CD4-positive, alpha-beta T cell (primary cell): ENCODE results near the gene POLL. TPM values are rescaled to one million over a fixed set of nuclear protein-coding genes. Genes with fewer than 3 reads are reported as not detected.

Experiments
- ATAC-seq: fragments of 200-7000 bp; cut with Tn5 transposase; one replicate; pipeline ENCODE4 v1.10.0; 2022; ENCODE audit warnings: mild to moderate bottlenecking; ENCODE audit not compliant: poor library complexity
- CTCF ChIA-PET: fragments of 350-600 bp; sonication (Branson Sonifier 250); formaldehyde crosslinking; loops from one replicate; lab custom pipeline; 2021; ENCODE audit warnings: antibody characterized with exemption, inconsistent platforms; lab: Charles Lee
- POLR2A ChIA-PET: fragments of 350-600 bp; sonication (Branson Sonifier 250); formaldehyde crosslinking; loops from one replicate; lab custom pipeline; 2021; ENCODE audit warnings: antibody characterized with exemption, inconsistent platforms; lab: Charles Lee
- DNase-seq, 14 experiments: peaks; one replicate each; pipeline ENCODE4 v3.0.0-alpha.2; 2013 to 2020; ENCODE audit warnings: mixed read lengths in 2 of 14
- H3K27ac ChIP-seq, 2 donors: one replicate each; pipeline versions ENCODE4 v1.5.1 to v1.7.0; 2013; ENCODE audit warnings: low read length in 2 of 2, low read depth in 1 of 2, mild to moderate bottlenecking in 1 of 2
- H3K27me3 ChIP-seq, 2 experiments: 1 replicate in 1 of 2; 2 replicates in 1 of 2; pipeline versions ENCODE4 v1.6.1 to v1.7.0; 2013; ENCODE audit warnings: low read length in 2 of 2, control low read depth in 1 of 2, mild to moderate bottlenecking in 1 of 2, moderate library complexity in 1 of 2; ENCODE audit not compliant: insufficient read depth in 2 of 2, control insufficient read depth in 1 of 2
- H3K36me3 ChIP-seq: one replicate; pipeline ENCODE4 v1.6.1; 2013; ENCODE audit warnings: low read length, control low read depth; ENCODE audit not compliant: insufficient read depth
- H3K4me1 ChIP-seq: one replicate; pipeline ENCODE4 v1.6.1; 2013; ENCODE audit warnings: low read length, control low read depth; ENCODE audit not compliant: insufficient read depth
- H3K4me3 ChIP-seq: one replicate; pipeline ENCODE4 v1.5.1; 2013; ENCODE audit warnings: mild to moderate bottlenecking, low read length, moderate library complexity
- H3K9me3 ChIP-seq, 2 experiments: 1 replicate in 1 of 2; 2 replicates in 1 of 2; pipeline versions ENCODE4 v1.6.1 to v1.7.0; 2013; ENCODE audit warnings: low read length in 2 of 2, mild to moderate bottlenecking in 2 of 2, control low read depth in 1 of 2, moderate library complexity in 1 of 2; ENCODE audit not compliant: control insufficient read depth in 1 of 2, insufficient read depth in 1 of 2
- H3K27ac Mint-ChIP-seq: one replicate; pipeline ENCODE4 v1.8.0; 2020; ENCODE audit warnings: mixed read lengths
- H3K27me3 Mint-ChIP-seq: one replicate; pipeline ENCODE4 v1.8.0; 2021; ENCODE audit warnings: mixed read lengths
- H3K36me3 Mint-ChIP-seq: one replicate; pipeline ENCODE4 v1.8.0; 2021; ENCODE audit warnings: low read depth, mixed read lengths
- H3K4me1 Mint-ChIP-seq: one replicate; pipeline ENCODE4 v1.8.0; 2021; ENCODE audit warnings: low read depth, mixed read lengths
- H3K4me3 Mint-ChIP-seq: one replicate; pipeline ENCODE4 v1.8.0; 2020; ENCODE audit warnings: mild to moderate bottlenecking, mixed read lengths
- H3K9me3 Mint-ChIP-seq: one replicate; pipeline ENCODE4 v1.8.0; 2020; ENCODE audit warnings: mixed read lengths
- CTCF ChIP-seq: fragments of 200-600 bp; IDR thresholded peaks from one replicate; pipeline ENCODE4 v1.8.0; 2022; ENCODE audit warnings: antibody characterized with exemption, mild to moderate bottlenecking
- intact Hi-C, 2 experiments: fragments of 100-400 bp; cut with DNase I in 1 of 2; cut with micrococcal nuclease in 1 of 2; formaldehyde crosslinking; loops; one replicate each; pipeline versions ENCODE4 v1.15.1 to v1.9.0; 2023 to 2025; cut with DNase I, micrococcal nuclease
- total RNA-seq, 174 experiments: library from RNA in 2 of 174; stranded (reverse) in 2 of 174; gene quantifications; one replicate each; pipeline ENCODE4 v1.2.3 and lab custom pipeline; 2021 to 2026

Gene POLL
- total RNA-seq, 2 experiments from 2014 or later = 23.3 to 24.3 TPM

DNA sequence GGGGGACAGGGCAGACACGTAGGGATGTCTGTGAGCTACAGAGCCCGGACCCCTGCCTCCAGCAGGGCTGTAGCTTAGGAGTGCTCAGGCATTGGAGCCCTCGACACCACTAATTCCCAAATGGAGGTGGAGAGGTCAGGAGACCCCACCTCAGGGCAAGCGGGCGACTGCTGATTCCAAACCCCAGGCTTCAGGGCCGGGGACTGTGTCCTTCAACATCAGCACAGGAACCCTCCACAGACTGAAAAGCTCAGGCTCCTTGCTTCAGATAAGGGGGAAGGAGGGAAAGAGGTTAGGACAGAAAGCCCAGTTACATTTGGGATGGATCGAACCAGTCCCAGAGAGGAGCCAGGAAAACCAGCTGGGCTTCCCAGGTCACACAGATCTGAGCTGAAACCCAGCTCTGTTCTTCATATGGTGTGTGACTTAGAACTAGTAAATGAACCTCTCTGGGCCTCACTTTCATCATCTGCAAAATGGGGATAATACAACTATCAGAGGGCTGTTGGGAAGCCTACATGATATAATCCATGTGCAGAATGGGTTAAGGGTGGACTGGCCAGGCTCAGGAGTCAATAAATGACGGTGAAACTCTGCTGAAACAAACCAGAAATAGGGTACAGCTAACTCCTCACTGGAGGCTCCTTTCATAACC, 16.7 kb downstream of the POLL start:
- no peak overlapping the region for H3K27ac Mint-ChIP-seq

DNA sequence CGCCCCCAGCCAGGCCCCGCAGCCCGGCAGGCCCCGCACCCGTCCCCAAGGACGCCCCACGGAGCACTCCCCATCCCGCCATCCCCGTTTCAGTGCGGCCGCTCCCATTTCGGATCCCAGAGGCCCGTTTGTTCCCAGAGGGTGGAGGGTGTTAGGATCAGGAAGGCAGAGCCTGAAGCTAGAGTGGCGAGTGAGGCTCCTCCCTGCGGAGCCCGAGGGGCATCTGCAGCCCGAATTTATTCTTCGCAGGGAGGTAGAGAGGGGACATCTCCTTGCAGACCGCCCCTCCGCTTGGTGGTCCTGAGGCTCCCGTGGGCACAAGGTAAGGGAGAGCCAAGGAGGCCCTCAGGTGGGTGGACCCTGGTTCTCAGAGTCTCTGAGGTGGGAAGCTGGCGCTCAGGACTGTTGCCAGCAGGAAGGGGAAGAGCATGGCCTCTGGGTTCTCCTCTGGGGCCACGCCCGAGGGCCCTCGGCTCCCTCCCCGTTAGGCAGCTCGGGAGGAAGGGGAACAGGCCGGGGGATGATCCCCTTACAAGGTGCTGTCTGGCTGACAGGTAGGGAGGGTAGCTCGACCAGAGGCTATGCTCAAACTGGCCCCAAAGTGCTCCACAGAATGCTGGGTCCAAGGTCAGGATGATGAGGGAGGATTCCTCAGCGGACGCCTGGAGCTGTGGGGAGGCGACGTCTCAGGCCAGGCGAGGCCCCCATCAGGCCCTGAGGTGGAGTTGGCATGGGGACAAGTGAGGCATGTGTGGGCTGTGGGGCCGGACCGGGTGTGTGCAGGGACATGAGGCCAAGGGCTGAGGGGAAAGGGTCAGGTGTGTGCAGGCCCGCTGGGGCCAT, 17.4 kb downstream of the POLL start:
- Mint-ChIP-seq H3K4me3 (peak overlapping the region; percentile 11), H3K4me1 (no peaks in the 10 kb centered on the region), H3K36me3 (no peaks in the 10 kb centered on the region), H3K9me3 (no peaks in the 10 kb centered on the region), H3K27ac (no peak overlapping the region), H3K27me3 (peaks cover 41% of the 10 kb centered on the region)
- Histone ChIP-seq H3K4me3 (peak overlapping the region; percentile 61), H3K4me1 (peaks cover 28% of the 10 kb centered on the region), H3K27me3 (peaks cover 36 to 42% of the 10 kb centered on the region in 2 experiments), H3K27ac (no peak overlapping the region), H3K9me3 (peaks cover 0 to 18% of the 10 kb centered on the region in 2 experiments), H3K36me3 (no peaks in the 10 kb centered on the region)
- ChIA-PET CTCF (interaction anchor here (0.9 to 3.0 kb wide), 3 partner anchors 17 to 360 kb away, joined by 3 to 16 read pairs (median 8); partner anchors contain the start of genes DPCD and POLL), POLR2A (interaction anchor here (0.6 to 1.5 kb wide), 2 partner anchors 34 to 344 kb away, joined by 3 read pairs; no protein-coding TSS in a partner anchor)
- DNase-seq = peak in 1 of 14 experiments; percentile 19
- peak; percentile 53 for TF ChIP-seq CTCF
- intact Hi-C loops = loop anchor here (1.0 to 2.0 kb wide), 6 partner anchors 33 to 409 kb away; no protein-coding TSS in a partner anchor
- no peak for ATAC-seq

More for the DNA sequence above, 16.7 kb downstream of the POLL start:
- Histone ChIP-seq H3K36me3 (peaks cover 3% of the 10 kb centered on the region), H3K4me1 (peaks cover 25% of the 10 kb centered on the region), H3K27ac (no peak overlapping the region), H3K9me3 (peaks cover 0 to 12% of the 10 kb centered on the region in 2 experiments), H3K4me3 (no peak overlapping the region), H3K27me3 (peaks cover 29 to 36% of the 10 kb centered on the region in 2 experiments)
- Mint-ChIP-seq H3K27me3 (peaks cover 33% of the 10 kb centered on the region), H3K4me3 (no peak overlapping the region), H3K4me1 (no peaks in the 10 kb centered on the region), H3K36me3 (no peaks in the 10 kb centered on the region), H3K9me3 (no peaks in the 10 kb centered on the region)
- intact Hi-C loops = loop anchor here in 1 of 2 experiments (2.0 kb wide), 1 partner anchor 35 kb away; no protein-coding TSS in a partner anchor
- no peak for ATAC-seq
- DNase-seq = no peak
- no peak for TF ChIP-seq CTCF
- ChIA-PET POLR2A (no interaction called here), CTCF (interaction anchor here (0.9 to 3.0 kb wide), 3 partner anchors 16 to 361 kb away, joined by 3 to 16 read pairs (median 8); partner anchors contain the start of genes DPCD and POLL)
